ENCODE data around the gene HEPACAM.

DNA sequence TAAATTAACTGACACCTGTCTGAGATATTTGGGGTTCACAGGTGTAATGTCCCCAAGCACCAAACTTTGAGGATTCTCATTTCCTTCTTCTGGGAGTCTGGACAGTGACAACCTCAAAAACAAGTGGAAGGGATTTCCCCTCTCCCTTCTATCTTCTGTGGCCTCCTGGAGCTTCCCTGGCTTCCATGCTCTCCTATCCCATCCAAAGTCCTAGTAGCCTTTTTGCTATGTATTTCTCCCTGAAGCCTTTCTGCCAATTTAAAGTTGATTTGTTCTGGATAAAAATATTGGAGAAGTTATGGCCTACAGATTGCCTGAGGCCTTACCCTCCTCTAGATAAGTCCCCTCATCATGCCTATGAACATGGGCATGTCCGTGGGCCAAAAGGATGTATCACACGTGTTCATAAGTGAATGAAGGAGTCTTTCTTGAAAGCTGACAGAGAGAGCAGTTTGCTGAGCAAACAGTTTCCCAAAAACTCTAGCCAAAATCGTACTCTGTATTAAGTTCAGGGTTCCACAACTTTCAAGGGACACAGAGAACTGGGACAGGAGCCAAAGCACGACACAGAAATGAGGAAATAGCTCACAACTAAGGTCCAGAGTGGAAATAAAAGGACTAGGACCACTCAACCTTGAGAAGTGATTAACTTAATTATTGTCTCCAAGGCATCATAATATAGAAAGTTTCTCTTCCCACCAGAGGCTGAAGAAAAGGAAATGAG is 6.7 kb downstream of the HEPACAM start:
- TF ChIP-seq, protein P1, sequence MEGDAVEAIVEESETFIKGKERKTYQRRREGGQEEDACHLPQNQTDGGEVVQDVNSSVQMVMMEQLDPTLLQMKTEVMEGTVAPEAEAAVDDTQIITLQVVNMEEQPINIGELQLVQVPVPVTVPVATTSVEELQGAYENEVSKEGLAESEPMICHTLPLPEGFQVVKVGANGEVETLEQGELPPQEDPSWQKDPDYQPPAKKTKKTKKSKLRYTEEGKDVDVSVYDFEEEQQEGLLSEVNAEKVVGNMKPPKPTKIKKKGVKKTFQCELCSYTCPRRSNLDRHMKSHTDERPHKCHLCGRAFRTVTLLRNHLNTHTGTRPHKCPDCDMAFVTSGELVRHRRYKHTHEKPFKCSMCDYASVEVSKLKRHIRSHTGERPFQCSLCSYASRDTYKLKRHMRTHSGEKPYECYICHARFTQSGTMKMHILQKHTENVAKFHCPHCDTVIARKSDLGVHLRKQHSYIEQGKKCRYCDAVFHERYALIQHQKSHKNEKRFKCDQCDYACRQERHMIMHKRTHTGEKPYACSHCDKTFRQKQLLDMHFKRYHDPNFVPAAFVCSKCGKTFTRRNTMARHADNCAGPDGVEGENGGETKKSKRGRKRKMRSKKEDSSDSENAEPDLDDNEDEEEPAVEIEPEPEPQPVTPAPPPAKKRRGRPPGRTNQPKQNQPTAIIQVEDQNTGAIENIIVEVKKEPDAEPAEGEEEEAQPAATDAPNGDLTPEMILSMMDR (IDR thresholded peaks at IDR 0.05) = no peak
- TF ChIP-seq POLR2A (IDR thresholded peaks at IDR 0.05) = no peak
